Non-pigmented ciliary epithelial cell (primary cell): ENCODE measurements around the gene FARP2.

Source experiments
- DNase-seq: peaks from one replicate; pipeline ENCODE4 v3.0.0-alpha.2; 2010; ENCODE audit warnings: low read depth

Gene FARP2

GRCh38 chr2:241532733-241533601 lies 176.9 kb downstream of the FARP2 start:
- no peak for DNase-seq

GRCh38 chr2:241534293-241534692 lies 178.2 kb downstream of the FARP2 start:
- DNase-seq: no peak

GRCh38 chr2:241534701-241535375 lies 178.8 kb downstream of the FARP2 start:
- DNase-seq: no peak

- no peak for DNase-seq
Observed at GRCh38 chr2:241535871-241536655, 180.0 kb downstream of the FARP2 start.

GRCh38 chr2:241538838-241539615 lies 182.9 kb downstream of the FARP2 start:
- DNase-seq: no peak

GRCh38 chr2:241539616-241540374 lies 183.7 kb downstream of the FARP2 start:
- no peak for DNase-seq

- no peak for DNase-seq
Observed at GRCh38 chr2:241540401-241540770, 184.3 kb downstream of the FARP2 start.

- no peak for DNase-seq
Observed at GRCh38 chr2:241540771-241541561, 184.9 kb downstream of the FARP2 start.

GRCh38 chr2:241541564-241542277 lies 185.6 kb downstream of the FARP2 start:
- DNase-seq: no peak

- DNase-seq: no peak
Observed at GRCh38 chr2:241542278-241542605, 186.2 kb downstream of the FARP2 start.
